ENCODE results near the gene PLPPR4.

GRCh38 chr1:99250728-99251127 is 13.6 kb upstream of the PLPPR4 start:
- TF ChIP-seq CTCF (IDR thresholded peaks at IDR 0.05) (no peak), POLR2A (IDR thresholded peaks at IDR 0.05) (no peak), EP300 (IDR thresholded peaks at IDR 0.05) (no peak)
